OCI-LY3 (cell line): Measurements from ENCODE around the gene RAB12.

Experiments used
- H2AFZ ChIP-seq: fragments of 200-600, 300-600 bp; shearing (Covaris generic); 2 replicates; pipeline ENCODE4 v1.6.0; 2014; ENCODE audit warnings: antibody characterized with exemption, low read depth, low read length
- H3K27ac ChIP-seq: fragments of 200-600, 300-600 bp; sonication (generic); 2 replicates; pipeline ENCODE4 v1.5.1; 2014; ENCODE audit warnings: mild to moderate bottlenecking, low read length, moderate library complexity, mixed read lengths
- H3K27me3 ChIP-seq: fragments of 200-600, 300-600 bp; sonication (generic); 2 replicates; pipeline ENCODE4 v1.6.1; 2014; ENCODE audit warnings: low read depth, low read length, mixed read lengths
- H3K36me3 ChIP-seq: fragments of 200-600, 300-600 bp; sonication (generic); replicated peaks from 2 replicates; pipeline ENCODE3; 2014; ENCODE audit warnings: low read depth, low read length, mixed read lengths
- H3K4me1 ChIP-seq: fragments of 300-600, 200-600 bp; sonication (generic); 2 replicates; pipeline ENCODE4 v1.6.1; 2014; ENCODE audit warnings: low read length, mixed read lengths
- H3K4me2 ChIP-seq: fragments of 200-600, 300-600 bp; sonication (generic); 2 replicates; pipeline ENCODE4 v1.6.1; 2014; ENCODE audit warnings: low read length, mixed read lengths
- H3K4me3 ChIP-seq: fragments of 300-600, 200-600 bp; sonication (generic); 2 replicates; pipeline ENCODE4 v1.5.1; 2014; ENCODE audit warnings: antibody characterized with exemption, mild to moderate bottlenecking, low read length, moderate library complexity
- H3K79me2 ChIP-seq: fragments of 300-600, 200-600 bp; shearing (Covaris generic); 2 replicates; pipeline ENCODE4 v1.6.1; 2014; ENCODE audit warnings: mild to moderate bottlenecking, low read length, mixed read lengths
- H3K9ac ChIP-seq: fragments of 300-600, 200-600 bp; shearing (Covaris generic); 2 replicates; pipeline ENCODE4 v1.6.0; 2014; ENCODE audit warnings: mild to moderate bottlenecking, low read length, moderate library complexity
- H3K9me3 ChIP-seq: fragments of 200-600, 300-600 bp; shearing (Covaris generic); 2 replicates; pipeline ENCODE4 v1.6.1; 2014; ENCODE audit warnings: low read length, mixed read lengths; ENCODE audit not compliant: insufficient read depth
- H4K20me1 ChIP-seq: fragments of 200-600, 300-600 bp; sonication (generic); 2 replicates; pipeline ENCODE4 v1.6.1; 2016; ENCODE audit warnings: low read length, mixed read lengths; ENCODE audit not compliant: insufficient read depth
- CTCF ChIP-seq: fragments of 200-600, 300-600 bp; sonication (generic); IDR thresholded peaks from 2 replicates; pipeline ENCODE4 v1.5.1; 2014; ENCODE audit warnings: antibody characterized with exemption, low read length, low read depth
- EZH2phosphoT487 ChIP-seq: fragments of 200-600 bp; shearing (Covaris generic); IDR thresholded peaks from 2 replicates; pipeline ENCODE4 v1.6.1; 2018; ENCODE audit warnings: antibody characterized with exemption, mixed run types, low read depth

Gene RAB12

GRCh38 chr18:8608795-8609658 is at the start of gene RAB12:
Gene RAB12, plus strand, starts transcription at chr18:8609437. Its CDS starts 3 bp downstream, at chr18:8609440.
- H3K27me3 ChIP-seq: peaks cover 15% of the 10 kb centered on the region
- TF ChIP-seq CTCF (peak; percentile 35), EZH2phosphoT487 (no peak)
- peaks cover 24% of the 10 kb centered on the region for H3K4me1 ChIP-seq
- H3K79me2 ChIP-seq: peaks cover 47% of the 10 kb centered on the region
- peak within 1 kb of the TSS; percentile 97 for H3K4me3 ChIP-seq
- peak within 1 kb of the TSS; percentile 36 for H3K27ac ChIP-seq
- peak within 1 kb of the TSS; percentile 86 for H3K4me2 ChIP-seq
- peak within 1 kb of the TSS; percentile 89 for H3K9ac ChIP-seq
- peak within 1 kb of the TSS; percentile 90 for H2AFZ ChIP-seq
- no peaks in the 10 kb centered on the region for H3K9me3 ChIP-seq
- peaks cover 9% of the 10 kb centered on the region for H3K36me3 ChIP-seq
- H4K20me1 ChIP-seq: peaks cover 40% of the 10 kb centered on the region

GRCh38 chr18:8559612-8560186 is 49.5 kb upstream of the RAB12 start:
- Histone ChIP-seq H3K79me2 (no peaks in the 10 kb centered on the region), H3K27ac (no peak overlapping the region), H3K9ac (no peak overlapping the region), H3K27me3 (peaks cover 22% of the 10 kb centered on the region), H3K4me2 (no peak overlapping the region), H3K4me3 (no peak overlapping the region), H4K20me1 (no peaks in the 10 kb centered on the region), H3K9me3 (no peaks in the 10 kb centered on the region), H3K4me1 (no peaks in the 10 kb centered on the region), H3K36me3 (no peaks in the 10 kb centered on the region), H2AFZ (no peak overlapping the region)
- no peak for TF ChIP-seq CTCF
- TF ChIP-seq EZH2phosphoT487: no peak

DNA sequence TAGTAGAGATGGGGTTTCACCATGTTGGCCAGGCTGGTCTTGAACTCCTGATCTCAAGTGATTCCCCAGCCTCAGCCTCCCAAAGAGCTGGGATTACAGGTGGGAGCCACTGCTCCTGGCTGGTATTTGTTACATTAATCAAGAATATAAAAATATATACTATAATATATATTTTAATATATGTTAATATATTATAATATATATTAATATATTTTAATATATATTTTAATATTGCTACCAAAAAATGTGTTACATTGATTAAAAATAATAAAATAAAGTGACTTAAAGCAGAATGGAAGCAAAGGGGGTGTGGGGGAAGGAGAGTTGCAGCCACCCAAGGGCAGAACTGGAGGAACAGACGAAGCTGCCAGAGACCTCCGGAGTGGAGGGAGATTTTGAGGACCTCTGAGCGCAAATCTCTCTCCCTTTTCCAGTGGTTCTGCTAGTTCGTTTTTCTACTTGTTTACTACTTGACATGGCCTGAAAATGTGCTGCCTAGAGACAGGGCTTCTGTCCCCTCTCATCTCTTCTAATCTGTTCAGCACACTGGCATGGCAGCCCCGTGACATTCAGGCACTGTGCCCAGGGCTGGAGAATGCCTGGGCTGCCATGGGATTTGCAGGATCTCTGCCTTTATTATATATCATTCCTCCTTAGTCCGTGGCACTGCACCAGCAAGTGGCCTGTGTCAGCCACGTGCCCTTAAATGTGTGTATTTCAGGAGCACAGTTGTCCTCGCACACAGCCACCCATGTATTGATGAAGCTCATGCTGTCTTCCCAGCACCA is 47.9 kb upstream of the RAB12 start:
- H3K4me3 ChIP-seq: no peak overlapping the region
- H3K4me2 ChIP-seq: no peak overlapping the region
- H3K79me2 ChIP-seq: no peaks in the 10 kb centered on the region
- H3K4me1 ChIP-seq: no peaks in the 10 kb centered on the region
- no peaks in the 10 kb centered on the region for H4K20me1 ChIP-seq
- no peak overlapping the region for H3K27ac ChIP-seq
- peaks cover 22% of the 10 kb centered on the region for H3K27me3 ChIP-seq
- no peaks in the 10 kb centered on the region for H3K9me3 ChIP-seq
- TF ChIP-seq CTCF: no peak
- no peak overlapping the region for H2AFZ ChIP-seq
- H3K9ac ChIP-seq: no peak overlapping the region
- H3K36me3 ChIP-seq: no peaks in the 10 kb centered on the region

DNA sequence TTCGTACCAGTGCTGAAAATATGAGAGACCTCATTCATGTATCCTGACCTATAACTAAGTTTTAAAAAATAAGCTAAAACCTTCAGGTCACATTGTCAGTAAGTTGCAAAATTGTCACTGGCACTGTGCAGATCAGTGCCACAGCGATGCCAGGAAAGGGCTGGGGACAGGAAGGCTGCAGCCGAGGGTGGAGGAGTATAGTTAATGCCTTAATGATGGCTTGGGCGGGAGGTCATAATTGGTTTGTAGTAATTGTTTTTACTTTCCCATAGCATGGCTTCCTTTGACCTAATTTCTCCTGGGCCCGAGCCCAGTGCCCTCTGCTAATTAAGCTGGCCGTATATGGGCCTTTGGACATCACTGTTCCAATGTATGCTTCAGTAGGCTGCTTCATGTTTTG is 47.2 kb upstream of the RAB12 start:
- no peaks in the 10 kb centered on the region for H3K9me3 ChIP-seq
- TF ChIP-seq EZH2phosphoT487: no peak
- no peak for TF ChIP-seq CTCF
- no peak overlapping the region for H3K9ac ChIP-seq
- no peak overlapping the region for H3K4me3 ChIP-seq
- no peaks in the 10 kb centered on the region for H3K36me3 ChIP-seq
- H3K79me2 ChIP-seq: no peaks in the 10 kb centered on the region
- H3K4me1 ChIP-seq: no peaks in the 10 kb centered on the region
- H2AFZ ChIP-seq: no peak overlapping the region
- H3K27me3 ChIP-seq: peaks cover 22% of the 10 kb centered on the region
- no peaks in the 10 kb centered on the region for H4K20me1 ChIP-seq
- H3K4me2 ChIP-seq: no peak overlapping the region
- H3K27ac ChIP-seq: no peak overlapping the region
